ENCODE data around the gene COASY.
A peak's percentile ranks its signal among the peaks of the same experiment; 100 is the strongest.
"Not testable (repeated sequence)": the region's sequence is repeated elsewhere in the genome, so short reads cannot be mapped to it uniquely, and the experiment has no call there.

The COASY gene

DNA sequence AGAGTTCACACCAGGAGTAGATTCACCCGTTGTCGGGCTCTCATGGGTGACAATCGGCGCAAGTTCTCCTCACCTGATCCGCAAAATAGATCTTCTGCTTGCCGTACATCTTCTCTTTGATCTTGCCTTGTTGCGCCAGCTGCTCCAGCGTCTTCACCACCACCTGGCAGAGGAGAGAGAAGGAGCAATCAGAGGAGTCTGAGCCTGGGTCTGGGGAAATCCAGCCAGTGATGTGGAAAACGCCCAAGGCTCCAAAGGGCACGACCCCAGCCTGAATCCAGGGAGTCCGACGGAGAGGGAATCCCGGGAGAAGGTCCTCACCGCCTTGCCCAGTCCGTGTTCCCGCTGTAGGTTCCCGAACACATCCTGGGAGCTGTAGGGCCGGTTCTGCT, 15.2 kb downstream of the COASY start:
- DNase-seq = no peak

DNA sequence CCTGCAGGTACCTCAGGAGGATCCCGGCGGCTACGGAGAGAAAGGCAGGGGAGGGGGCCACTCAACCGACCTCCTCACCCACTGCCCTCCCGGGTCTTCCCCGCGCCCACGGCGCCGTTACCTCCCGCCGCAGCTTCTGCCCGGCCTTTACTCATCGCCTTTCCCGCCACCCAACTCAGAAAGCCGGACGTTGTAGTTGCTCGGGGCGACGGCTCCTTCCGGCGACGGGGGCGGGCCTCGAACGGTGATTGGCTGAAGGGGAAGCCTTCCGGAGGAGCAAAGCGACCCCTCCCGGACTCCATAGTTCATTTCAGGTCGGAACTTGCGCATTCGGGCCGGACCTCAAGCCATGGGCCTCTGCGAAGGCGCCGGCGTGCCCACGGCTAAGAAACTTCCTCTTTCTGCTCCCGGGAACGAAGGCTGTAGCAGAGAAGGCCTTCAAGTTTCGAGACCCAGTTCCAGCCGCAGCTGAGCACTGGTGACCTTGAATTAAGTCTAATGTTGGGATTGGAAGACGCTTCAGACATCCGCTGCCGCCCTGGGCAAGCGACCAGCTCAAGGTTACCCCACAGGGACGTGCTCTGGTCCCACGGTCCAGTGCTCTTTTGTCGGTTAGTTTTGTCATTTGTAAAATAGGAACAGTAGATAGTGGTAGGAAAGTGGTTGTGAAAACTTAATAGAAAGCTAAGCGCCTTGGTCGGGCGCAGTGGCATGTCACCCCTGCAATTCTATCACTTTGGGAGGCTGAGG, 15.8 kb downstream of the COASY start, which contains the start of gene PSMC3IP:
Gene PSMC3IP, minus strand, starts transcription at position 198 of the 750 bp plus-strand sequence. Its CDS starts 43 bp downstream, at position 155.
- peak; percentile 92 for DNase-seq

DNA sequence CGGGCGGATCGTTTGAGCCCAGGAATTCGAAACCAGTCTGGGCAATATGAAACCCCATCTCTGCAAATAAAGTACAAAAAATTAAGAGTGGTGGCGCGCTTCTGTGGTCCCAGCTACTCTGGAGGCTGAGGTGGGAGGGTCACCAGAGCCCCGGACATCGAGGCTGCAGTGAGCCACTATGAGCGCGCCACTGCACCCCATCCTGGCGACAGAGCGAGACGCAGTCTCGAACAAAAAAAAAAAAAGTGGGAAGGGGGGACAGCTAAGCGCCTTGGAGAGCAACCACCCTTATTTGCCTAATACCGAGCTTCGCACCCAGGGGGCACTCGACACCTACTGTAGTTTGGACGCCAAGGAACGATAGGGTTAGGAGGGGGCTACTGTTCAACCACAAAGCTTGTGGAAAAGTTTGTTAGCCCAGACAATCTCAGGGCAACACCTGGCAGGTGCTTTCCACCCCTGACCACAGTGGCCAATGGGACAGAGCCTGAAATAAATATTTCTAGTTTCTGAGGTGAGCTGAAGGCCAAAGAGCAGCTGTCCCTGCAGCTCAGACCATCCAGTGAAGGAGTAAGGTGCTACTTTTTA, 16.4 kb downstream of the COASY start:
- DNase-seq = peak; percentile 71

DNA sequence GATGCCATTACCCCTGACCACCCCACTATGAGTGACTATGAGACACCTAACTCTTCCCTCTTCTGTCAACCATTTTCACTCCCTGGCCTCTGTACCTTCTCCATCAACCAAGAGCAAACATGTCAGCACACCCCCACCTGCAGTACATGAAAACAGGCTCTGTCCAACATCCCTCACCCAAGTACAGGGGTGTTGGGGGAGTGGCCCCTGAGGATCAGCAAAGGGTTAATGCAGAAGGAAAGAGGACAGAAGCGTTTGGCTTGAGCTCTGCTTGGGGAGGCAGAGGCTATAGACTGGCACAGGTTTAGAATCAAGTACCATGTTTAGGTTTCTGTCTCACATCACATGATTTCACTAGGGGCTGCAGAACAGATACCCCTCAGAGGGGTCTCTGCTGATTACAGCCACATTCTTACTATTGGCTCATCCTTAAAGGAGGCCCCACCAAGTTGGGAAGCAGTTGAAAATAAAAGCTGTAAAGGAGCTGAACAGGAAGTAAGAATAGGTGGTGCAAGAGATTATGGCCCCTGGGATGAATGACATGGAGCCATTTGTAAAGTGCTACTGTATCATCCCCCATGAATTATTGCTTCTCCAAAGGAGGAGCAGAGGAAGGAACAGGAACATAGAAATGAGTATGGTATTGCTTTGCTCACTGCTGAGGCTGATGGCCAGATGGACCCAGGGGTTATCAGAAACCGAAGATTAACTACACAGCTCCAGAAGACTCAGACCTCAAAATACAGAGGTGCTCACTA, 18.0 kb downstream of the COASY start:
- no peak for DNase-seq

DNA sequence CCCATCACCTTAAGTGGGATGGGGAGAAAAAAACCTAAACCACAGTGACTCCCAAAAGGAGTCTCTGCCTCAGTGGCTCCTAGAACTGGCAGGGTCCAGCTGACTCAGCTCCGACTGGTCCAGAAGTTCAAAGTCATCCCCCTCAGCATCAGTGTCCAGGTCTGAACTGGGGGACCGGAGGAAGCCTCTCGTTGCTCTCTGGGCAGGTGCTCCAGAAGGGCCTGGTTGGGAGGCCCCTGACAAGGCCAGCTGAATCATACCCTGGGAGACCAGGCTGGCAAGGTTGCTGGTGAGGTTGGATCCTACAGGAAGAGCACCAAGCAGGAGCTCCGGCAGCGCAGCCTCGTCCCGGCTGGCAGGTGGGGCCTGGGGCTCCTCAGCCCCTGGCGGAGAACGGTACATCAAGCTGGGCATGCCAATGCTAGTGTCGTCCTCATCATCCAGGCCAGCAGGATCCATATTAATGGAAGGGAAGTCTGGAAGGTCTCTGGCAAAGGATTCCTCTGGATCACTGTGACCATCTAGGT, 19.9 kb downstream of the COASY start:
- no peak for DNase-seq

DNA sequence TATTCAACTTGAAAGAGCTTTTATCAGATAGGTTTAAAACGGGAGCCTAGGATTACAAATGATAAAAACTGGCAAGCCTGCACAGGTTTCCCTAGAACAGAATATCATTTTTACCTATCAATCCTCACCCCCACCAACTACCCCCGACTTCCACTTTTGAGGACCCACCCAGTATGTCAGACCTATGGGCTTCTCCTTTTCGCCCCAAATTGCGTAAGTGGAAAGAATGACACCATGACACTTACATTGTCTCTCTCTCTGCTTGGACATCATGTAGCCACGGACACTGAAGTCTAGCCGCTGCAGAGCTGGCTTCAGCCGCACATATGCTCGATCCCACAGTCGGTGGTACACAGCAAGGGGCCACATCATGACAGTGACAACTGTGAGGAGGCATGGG, 22.9 kb downstream of the COASY start:
- DNase-seq = no peak

DNA sequence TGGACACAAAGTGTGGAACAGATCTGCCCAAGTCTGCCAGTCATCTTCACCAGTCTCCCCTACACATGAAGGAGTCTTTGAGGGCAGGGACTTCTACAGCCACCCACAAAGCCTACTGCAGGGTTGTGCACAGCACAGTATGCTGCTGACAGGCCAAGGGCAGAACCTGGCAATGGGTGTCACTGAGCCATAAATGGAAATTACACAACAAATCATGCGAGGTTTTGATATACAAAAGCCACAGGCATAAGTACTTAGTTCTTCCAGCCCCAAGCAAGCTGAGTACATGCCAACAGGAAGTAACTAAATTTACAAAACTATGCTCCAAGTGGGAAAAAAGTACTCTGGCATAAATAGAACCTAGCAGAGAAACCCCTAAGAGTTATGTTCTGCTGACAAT, 23.4 kb downstream of the COASY start:
- DNase-seq = no peak

DNA sequence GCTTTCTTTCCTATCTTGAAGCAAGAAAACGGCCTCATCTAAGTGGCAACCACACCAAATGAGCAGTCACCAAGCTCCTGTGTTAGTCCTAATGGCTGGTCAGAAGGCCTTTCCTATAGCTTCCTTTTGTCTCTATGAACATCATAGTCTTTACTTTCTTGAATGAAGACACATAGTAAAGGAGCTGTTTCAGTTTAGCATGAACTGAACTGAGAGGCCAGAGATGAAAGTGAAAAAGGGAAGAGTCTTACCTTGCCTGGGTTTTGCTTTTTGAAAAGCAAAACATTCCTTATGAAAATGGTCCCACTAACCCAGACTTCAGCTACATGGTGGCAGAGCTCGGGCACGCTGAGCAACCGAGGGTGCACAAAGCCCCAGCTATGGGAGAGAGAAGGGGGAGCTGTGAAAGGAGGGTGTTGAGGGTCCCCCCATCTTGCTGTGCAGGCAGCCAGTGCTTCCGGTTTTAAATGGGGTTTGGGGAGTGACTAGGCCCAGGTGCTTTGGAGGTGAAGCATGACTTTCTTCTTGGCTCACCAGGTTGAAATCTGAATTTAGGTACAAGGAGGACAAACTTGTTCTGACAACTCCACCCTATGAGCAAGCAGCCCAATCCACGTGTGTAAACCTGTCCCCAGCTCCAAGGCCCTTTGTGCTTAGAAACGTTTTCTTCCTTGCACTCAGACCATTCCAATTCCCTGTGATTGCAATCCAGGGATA, 24.7 kb downstream of the COASY start:
- no peak for DNase-seq

DNA sequence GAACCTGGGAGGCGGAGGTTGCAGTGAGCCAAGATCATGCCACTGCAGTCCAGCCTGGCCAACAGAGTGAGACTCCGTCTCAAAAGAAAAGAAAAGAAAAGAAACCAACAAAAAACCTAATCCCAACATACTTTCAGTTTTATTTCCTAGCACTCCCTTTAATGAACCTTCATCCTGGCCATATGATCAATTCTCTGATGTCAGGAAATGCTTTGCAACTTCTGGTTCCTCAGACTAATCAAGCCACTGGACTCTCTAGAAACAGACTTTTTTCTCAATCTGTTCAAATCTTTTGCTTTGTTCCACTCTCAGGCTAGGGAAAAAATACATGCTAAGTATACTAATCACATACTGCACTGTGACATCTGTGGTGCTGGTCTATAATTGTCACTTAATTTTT, 28.9 kb downstream of the COASY start:
- DNase-seq = no peak

DNA sequence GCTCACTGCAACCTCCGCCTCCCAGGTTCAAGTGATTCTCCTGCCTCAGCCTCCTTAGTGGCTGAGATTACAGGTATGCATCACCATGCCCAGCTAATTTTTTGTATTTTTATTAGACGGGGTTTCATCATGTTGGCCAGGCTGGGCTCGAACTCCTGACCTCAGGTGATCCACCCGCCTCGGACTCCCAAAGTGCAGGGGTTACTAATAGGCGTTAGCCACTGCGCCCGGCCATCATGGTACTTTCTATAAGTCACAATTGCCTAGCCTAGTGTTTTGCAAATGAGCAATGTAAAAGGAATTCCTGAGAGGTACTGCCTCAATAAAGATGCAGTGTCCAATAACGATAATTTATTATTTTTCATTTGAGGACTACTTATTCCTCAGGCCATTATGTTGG, 29.5 kb downstream of the COASY start:
- DNase-seq = no peak

DNA sequence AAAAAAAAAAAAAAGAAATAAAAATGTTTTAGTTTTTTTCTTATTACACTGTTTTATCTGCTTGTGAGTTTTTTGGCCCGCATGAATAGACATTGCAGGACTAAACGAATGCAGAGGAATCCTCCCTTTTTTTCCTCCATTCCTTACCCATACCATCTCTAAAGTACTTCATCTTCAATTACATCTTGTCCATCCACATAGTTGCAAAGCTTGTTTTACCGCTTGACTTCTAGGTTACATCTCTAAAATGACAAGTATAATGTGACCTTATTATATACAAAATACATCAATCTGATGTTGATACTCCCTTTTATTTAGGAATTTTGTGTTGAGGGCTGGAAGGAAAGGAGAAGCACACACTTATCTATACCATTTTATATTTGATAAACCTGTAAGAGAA, 34.4 kb downstream of the COASY start:
- DNase-seq = no peak

DNA sequence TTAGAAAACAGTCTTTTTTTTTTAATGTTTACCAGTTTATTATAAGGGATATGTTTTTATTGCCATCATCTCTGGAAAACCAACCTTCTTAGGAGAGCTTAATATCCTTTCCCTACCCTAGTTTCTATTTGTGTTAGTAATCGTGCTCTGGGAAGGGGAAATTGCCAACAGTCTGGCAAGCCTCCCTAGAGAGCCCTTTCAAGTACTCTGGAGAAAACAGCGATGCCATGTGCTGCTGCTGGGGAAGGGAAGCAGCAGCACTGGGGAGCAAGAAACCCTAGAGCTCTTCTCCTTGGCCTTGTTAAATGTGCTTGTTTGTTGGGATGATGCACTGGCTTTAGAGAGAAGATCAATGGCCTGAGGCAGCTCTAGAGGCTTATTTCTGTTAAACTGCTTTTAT, 37.0 kb downstream of the COASY start:
- DNase-seq = no peak

DNA sequence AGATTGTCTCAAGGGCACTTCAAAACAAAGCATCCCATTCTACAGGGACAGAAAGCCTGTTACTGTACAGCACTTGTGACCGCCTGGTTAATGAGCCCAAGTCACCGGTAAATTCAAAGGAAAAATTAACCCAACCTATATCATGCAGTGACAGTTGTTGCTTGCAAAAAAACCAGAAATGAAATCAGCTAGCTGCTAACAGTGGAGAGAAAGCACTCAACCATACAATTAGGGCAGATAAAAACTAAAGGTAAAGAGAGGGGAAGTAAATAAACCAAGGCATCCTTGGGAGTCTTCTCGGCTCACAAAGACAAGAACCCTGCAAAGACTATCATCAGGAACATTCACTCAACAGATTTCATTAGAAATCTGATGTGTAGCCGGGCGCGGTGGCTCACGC, 41.4 kb downstream of the COASY start:
- DNase-seq = no peak

DNA sequence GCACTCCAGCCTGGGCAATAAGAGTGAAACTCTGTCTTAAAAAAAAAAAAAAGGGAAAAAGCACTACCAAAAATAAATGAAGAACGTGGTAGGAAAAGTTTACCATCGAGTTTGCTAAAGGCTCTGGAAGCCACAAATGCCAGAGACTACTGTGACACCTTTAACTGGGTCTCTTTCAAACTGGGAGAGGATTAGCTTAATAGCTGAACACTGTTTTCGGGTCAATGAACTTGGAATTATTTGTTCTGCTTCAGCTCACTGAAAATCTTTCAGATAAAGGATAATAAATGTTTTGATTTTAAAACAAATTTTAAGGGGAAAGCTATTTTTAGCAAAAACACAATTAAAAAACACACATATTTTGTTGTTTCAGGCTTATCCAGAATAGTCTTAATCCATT, 45.8 kb downstream of the COASY start:
- no peak for DNase-seq

DNA sequence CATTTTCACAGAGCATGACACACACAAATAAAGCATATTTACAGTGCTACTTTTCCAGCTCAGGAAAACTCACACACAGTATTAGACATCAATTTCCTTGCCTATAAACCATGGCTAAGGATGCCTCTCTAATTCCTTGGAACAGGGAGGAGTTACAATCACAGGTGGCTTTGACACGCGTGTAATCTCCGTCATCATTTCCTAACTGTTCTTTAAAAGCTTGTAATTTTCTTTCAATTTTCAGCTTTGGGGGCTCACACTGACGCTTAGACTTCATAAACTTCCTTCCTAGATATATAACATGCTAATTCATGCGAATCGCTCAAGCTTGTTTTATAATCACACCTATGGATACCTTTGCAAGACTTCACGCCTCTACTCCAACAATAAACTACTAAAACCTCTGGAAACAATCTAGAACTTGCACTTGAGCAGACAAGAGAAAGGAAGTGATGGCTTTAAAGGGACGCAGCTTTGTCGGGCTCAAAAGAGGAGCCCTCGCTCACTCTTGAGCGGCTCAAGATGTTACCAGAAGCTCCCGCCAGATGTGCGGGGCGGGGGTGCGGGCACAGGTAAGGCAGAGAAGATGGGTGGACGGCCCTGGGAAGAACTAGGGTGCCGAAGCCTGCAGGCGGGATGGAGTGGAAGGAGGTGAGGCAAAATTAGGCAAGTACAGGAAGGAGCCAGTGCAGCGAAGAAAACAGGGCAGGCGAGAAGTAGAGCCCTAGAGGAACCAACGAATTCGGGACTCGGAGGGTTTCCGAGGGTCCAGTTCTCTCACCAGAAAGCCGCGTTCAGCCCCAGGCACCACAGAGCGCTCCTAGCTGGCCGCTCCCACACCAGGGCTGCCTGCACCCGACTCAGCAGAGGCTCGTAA, 46.6 kb downstream of the COASY start:
- no peak for DNase-seq

DNA sequence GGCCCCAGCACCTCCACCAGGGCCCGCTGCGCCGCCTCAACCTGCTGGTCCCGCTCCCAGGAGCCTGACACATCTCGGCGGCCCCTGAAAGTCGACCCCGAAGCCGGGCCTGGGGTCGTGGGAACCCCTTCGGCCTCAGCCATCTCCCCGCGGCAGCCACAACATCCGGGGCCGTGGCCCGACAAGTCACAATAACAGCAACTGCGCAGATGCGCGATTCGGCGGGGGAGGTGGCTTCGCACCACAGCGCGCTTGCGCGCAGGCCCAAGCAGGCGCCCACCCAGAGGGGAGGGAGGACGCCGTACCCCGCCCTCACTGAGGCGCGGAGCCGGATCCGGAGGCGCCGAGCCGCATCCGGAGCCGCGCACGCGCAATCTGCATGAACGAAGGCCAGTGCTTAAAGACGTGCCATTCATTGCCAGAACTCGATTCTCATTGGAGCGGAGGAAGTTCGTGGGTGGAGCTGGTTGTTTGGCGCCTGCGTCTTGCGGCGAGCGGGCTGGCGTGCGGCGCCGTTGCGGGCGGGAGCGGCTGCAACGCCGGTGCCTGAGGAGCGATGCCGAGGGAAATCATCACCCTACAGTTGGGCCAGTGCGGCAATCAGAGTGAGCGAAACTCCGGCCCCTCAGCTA, 47.4 kb downstream of the COASY start, which contains the start of the genes RETREG3 and TUBG1:
Gene RETREG3, minus strand, starts transcription at position 193 of the 632 bp plus-strand sequence. Its CDS starts 50 bp downstream, at position 143.
Gene TUBG1, plus strand, starts transcription at position 502 of the 632 bp plus-strand sequence. Its CDS starts 55 bp downstream, at position 557.
- peak; percentile 99 for DNase-seq

DNA sequence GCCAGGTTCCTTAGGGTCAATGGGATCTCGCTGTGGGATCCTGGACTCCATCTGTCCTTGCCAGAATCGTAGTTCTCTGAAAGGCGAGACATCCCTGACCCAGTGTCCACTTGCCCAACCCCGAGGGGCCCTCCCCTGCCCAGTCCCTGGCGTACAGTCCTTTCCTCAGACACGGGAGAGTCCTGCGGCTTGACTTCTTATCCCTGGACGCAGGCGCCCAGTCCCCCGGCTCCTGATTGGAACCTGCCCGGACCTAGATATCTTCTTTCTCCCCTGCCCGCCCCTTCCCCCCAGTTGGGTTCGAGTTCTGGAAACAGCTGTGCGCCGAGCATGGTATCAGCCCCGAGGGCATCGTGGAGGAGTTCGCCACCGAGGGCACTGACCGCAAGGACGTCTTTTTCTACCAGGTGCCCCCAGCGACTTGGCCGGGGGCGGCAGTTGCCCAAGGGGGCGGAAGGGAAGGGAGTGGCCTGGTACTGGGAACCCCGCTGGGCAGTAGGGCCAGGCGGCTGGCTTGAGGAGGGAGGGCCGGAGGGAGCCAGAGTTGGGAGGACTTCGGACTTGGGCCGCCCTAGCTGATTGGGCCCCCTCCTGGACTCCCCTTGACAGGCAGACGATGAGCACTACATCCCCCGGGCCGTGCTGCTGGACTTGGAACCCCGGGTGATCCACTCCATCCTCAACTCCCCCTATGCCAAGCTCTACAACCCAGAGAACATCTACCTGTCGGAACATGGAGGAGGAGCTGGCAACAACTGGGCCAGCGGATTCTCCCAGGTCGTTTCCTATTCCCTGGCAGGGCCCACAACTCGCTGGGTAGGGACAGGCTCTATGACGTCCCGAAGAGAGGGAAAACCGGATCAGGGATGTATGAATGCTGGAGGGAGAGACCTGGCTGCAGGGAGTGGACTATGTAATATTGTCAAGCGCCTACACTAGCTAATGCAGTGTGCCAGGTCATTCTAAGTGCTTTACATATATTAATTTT, 48.2 kb downstream of the COASY start:
- not testable (repeated sequence) for DNase-seq

DNA sequence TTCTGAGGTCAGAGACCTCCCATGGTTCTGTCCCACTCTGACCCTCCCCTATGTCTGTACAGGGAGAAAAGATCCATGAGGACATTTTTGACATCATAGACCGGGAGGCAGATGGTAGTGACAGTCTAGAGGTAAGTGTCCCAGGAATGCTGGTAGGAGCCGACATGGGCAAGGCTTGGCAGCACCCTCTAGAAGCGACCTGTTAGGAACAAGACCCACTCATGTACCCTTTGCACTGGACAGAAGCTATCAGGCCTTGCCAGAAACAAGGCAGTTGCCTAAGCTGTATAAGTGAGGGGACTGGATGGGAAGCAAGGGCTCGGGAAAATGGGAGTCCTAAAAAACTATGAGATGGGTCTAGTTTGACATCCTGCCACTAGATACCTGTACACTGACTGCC, 50.1 kb downstream of the COASY start:
- DNase-seq = no peak

DNA sequence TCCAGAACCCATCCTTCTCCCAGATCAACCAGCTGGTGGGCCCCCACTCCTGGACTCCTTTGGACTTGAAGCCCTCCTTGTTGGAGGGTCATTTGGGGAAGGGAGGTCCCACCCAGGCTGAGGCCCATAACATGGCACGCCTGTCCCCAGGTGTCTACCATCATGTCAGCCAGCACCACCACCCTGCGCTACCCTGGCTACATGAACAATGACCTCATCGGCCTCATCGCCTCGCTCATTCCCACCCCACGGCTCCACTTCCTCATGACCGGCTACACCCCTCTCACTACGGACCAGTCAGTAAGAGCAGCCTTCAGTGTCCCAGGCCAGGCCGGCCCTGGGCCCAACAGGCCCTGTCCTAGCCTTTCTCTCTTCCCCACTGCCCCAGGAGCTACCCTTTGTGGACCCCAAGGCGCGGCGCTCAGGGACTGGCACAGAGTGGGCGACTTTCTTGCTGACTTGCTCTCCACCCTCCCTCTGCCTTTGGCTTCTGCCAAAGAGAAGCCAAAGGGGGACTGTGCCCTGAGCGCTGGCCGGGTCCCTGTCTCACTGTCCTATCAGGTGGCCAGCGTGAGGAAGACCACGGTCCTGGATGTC, 51.8 kb downstream of the COASY start:
- DNase-seq = no peak

All from fibroblast of upper back skin (primary cell).